Heart left ventricle (tissue), 16 donors: ENCODE data around the gene LAPTM5. TPM values are rescaled to one million over a fixed set of nuclear protein-coding genes. Genes with fewer than 3 reads are reported as not detected.
A peak's percentile ranks its signal among the peaks of the same experiment; 100 is the strongest.

Experiments
- ATAC-seq, 4 donors: fragments of 200-7000 bp; cut with Tn5 transposase; one replicate each; pipeline ENCODE4 v1.9.1; 2020 to 2022; ENCODE audit warnings: moderate library complexity in 4 of 4, mild to moderate bottlenecking in 3 of 4, moderate number of reproducible peaks in 1 of 4
- DNase-seq, 5 donors: peaks; one replicate each; pipeline ENCODE4 v3.0.0-alpha.2; 2020
- H3K27ac ChIP-seq, 12 donors: fragments of 200-600 bp; sonication (generic) in 4 of 12; one replicate each; pipeline versions ENCODE4 v1.5.0 to v1.8.0; 2016 to 2022; ENCODE audit warnings: mild to moderate bottlenecking in 2 of 12
- H3K27me3 ChIP-seq, 9 donors: fragments of 200-600 bp; sonication (generic) in 2 of 9; one replicate each; pipeline versions ENCODE4 v1.5.1 to v1.8.0; 2016 to 2022; ENCODE audit warnings: mild to moderate bottlenecking in 3 of 9
- H3K36me3 ChIP-seq, 9 donors: fragments of 200-600 bp; sonication (generic) in 2 of 9; one replicate each; pipeline versions ENCODE4 v1.5.0 to v1.8.0; 2018 to 2022; ENCODE audit warnings: mild to moderate bottlenecking in 2 of 9
- H3K4me1 ChIP-seq, 12 donors: fragments of 200-600 bp; sonication (generic) in 4 of 12; one replicate each; pipeline versions ENCODE4 v1.5.0 to v1.8.0; 2016 to 2022; ENCODE audit warnings: mild to moderate bottlenecking in 3 of 12
- H3K4me3 ChIP-seq, 12 donors: fragments of 200-600 bp; sonication (generic) in 4 of 12; one replicate each; pipeline versions ENCODE4 v1.5.0 to v1.8.0; 2017 to 2022; ENCODE audit warnings: mild to moderate bottlenecking in 9 of 12, moderate library complexity in 4 of 12
- H3K9me3 ChIP-seq, 12 donors: fragments of 200-600 bp; sonication (generic) in 4 of 12; one replicate each; pipeline versions ENCODE4 v1.5.0 to v1.8.0; 2016 to 2022; ENCODE audit warnings: mild to moderate bottlenecking in 1 of 12
- CTCF ChIP-seq, 12 donors: fragments of 200-600 bp; sonication (generic) in 4 of 12; IDR thresholded peaks; one replicate each; pipeline versions ENCODE4 v1.5.0 to v1.8.0; 2018 to 2022; ENCODE audit warnings: antibody characterized with exemption in 12 of 12, mild to moderate bottlenecking in 5 of 12
- POLR2A ChIP-seq, 2 donors: fragments of 450-650 bp; IDR thresholded peaks; one replicate each; pipeline ENCODE4 v1.6.1; 2017; ENCODE audit warnings: antibody characterized with exemption in 2 of 2, mild to moderate bottlenecking in 2 of 2, moderate library complexity in 2 of 2
- WGBS, 4 donors: extraction: QIAGEN DNeasy Blood & Tissue Kit in 2 of 4; methylation state at CpG; one replicate each; pipeline versions ENCODE4 v1.1.5 to v1.1.7; 2013 to 2018; 5-methylcytosine and 5-hydroxymethylcytosine counted together
- intact Hi-C, 10 donors: fragments of 100-400 bp; cut with DNase I; formaldehyde crosslinking; loops; one replicate each; pipeline versions ENCODE4 v1.11.1 to v1.14.2; 2022
- polyA plus RNA-seq, 2 donors: library from polyadenylated mRNA; stranded (reverse); fragments of 200-250 nt; gene quantifications; one replicate each; pipeline ENCODE4 v1.2.3, GENCODE V29; 2013
- total RNA-seq, 9 donors: library from RNA; depleted of rRNA in 2 of 9; stranded (reverse); fragments of >200 nt in 2 of 9; fragmentation: NEBNext Ultra II Directional in 3 of 9; extraction: Animal tissue kit (Norgen Biotek cat#: 25700) in 3 of 9; gene quantifications; one replicate each; pipeline versions ENCODE4 v1.1.0 to v1.2.4, GENCODE V29; 2016 to 2023
- donor health status: ischemic (EF 13 %, LVEDD 7.1; RV severe dilation, severe dysfunction).
- donor health status: healthy with polysubstance abuse.
- donor health status: DM: no; HTN: yes; CAD: no.
- donor health status: DM: no; HTN: no; CAD: no.
- donor health status: ischemic (EF 25% LVEDD 6.9; RV normal size, moderate dysfunction).
- donor health status: ischemic (EF 25% LVEDD 5.7; RV mildly dilated, moderate dysfunction).
- donor health status: healthy.
- donor health status: DM: yes; HTN: yes; CAD: no.
- donor health status: ischemic (EF 35%, LVEDD 5.7; RV mildly dilated, moderate dysfunction).
- donor health status: nonischemic (EF 11% LVEDD 7.7; RV severe dilation, severe dysfunction).
- donor health status: DM: yes; HTN: yes; CAD: no.
- donor health status: PGD.
- donor health status: ischemic (EF 29% LVEDD 5.4; RV normal size, mild dysfunction).
- donor health status: nonischemic (EF 23%, LVEDD 6.1; RV moderate dilation, normal function).

LAPTM5 gene
- total and polyA plus RNA-seq, 11 donors, result 6.9 to 260 (median 14.3) TPM

GRCh38 chr1:30804822-30805221 lies 47.2 kb upstream of the LAPTM5 start:
- 72 to 85% (median 80%) methylated on average over 5 of the region's 5 CpGs for WGBS, 4 donors
- DNase-seq, result no peak
- Histone ChIP-seq H3K27me3 (peaks cover 0 to 22% (median 0%) of the 10 kb centered on the region in 9 donors), H3K27ac (no peak overlapping the region), H3K9me3 (no peaks in the 10 kb centered on the region), H3K4me3 (no peak overlapping the region), H3K4me1 (peaks cover 3 to 32% (median 22%) of the 10 kb centered on the region in 12 donors), H3K36me3 (no peaks in the 10 kb centered on the region)
- no peak for ATAC-seq
- no peak for TF ChIP-seq CTCF (IDR thresholded peaks at IDR 0.05)
- no peak for TF ChIP-seq POLR2A (IDR thresholded peaks at IDR 0.05)
- intact Hi-C loops, result loop anchor here in 3 of 10 donors (1.0 to 5.0 kb wide), 3 partner anchors 42 to 112 kb away; no protein-coding TSS in a partner anchor

DNA sequence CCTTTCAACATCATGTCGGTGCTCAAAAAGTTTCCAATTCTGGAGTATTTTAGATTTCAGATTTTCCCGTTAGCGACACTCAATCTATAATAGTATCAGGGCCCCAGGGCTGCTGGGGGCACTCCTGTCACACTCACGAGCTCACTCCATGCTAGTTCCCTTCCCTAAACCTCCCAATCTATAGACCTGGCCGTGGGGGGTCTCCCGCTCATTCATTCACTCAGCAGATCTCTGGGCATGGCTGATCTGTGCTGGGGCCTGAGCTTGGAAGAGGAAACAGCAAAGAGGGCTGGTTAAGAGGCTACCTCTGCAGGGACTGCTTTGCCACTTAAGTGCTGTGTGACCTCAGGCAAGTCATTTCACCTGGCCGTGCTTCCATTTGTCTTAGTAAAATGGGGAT lies 46.8 kb upstream of the LAPTM5 start:
- intact Hi-C loops, result loop anchor here in 2 of 10 donors (1.0 to 5.0 kb wide), 3 partner anchors 43 to 113 kb away; no protein-coding TSS in a partner anchor
- 95 to 97% (median 96%) methylated on average over 7 of the region's 7 CpGs for WGBS, 4 donors
- peaks cover 0 to 22% (median 0%) of the 10 kb centered on the region in 9 donors for H3K27me3 ChIP-seq

DNA sequence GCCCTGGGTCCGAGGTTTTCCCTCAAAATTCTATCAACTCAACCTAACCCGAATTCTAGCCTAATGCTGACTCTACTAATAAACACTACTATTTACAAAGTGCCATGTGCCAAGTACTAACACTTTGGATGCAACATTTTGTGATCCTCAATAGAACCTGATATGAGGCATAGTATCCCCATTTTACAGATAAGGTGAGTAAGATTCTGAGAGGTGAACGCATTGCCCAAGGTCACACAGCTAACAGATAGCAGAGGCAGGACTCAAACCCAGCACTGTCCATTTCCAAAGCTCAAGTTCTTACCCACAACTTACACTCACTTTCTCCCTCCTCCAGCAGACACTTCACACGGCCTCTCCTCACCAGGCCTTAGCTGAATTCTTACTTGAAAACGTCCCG lies 46.0 kb upstream of the LAPTM5 start:
- intact Hi-C loops, result loop anchor here in 2 of 10 donors (5.0 kb wide), 2 partner anchors 44 to 49 kb away; no protein-coding TSS in a partner anchor
- WGBS, 4 donors, result 89 to 95% (median 94%) methylated on average over 6 of the region's 6 CpGs

More for the DNA sequence above, 46.8 kb upstream of the LAPTM5 start:
- ATAC-seq (no peak), DNase-seq (no peak)
- Histone ChIP-seq H3K9me3 (no peaks in the 10 kb centered on the region), H3K4me3 (no peak overlapping the region), H3K27ac (no peak overlapping the region), H3K4me1 (peaks cover 3 to 32% (median 17%) of the 10 kb centered on the region in 12 donors), H3K36me3 (no peaks in the 10 kb centered on the region)
- TF ChIP-seq CTCF (IDR thresholded peaks at IDR 0.05) (no peak), POLR2A (IDR thresholded peaks at IDR 0.05) (no peak)

More for the DNA sequence above, 46.0 kb upstream of the LAPTM5 start:
- no peak for ATAC-seq
- no peak for DNase-seq
- peaks cover 3 to 37% (median 16%) of the 10 kb centered on the region in 12 donors for H3K4me1 ChIP-seq
- no peak overlapping the region for H3K4me3 ChIP-seq
- peaks cover 0 to 22% (median 0%) of the 10 kb centered on the region in 9 donors for H3K27me3 ChIP-seq
- H3K36me3 ChIP-seq, result no peaks in the 10 kb centered on the region
- TF ChIP-seq CTCF (IDR thresholded peaks at IDR 0.05) (no peak), POLR2A (IDR thresholded peaks at IDR 0.05) (no peak)
- no peaks in the 10 kb centered on the region for H3K9me3 ChIP-seq
- peak overlapping the region in 1 of 12 donors; percentile 24 for H3K27ac ChIP-seq
